ENCODE results near the gene PITHD1.
"Not testable (repeated sequence)": the region's sequence is repeated elsewhere in the genome, so short reads cannot be mapped to it uniquely, and the experiment has no call there.

- not testable (repeated sequence) for TF ChIP-seq CTCF (IDR thresholded peaks at IDR 0.05; ENCODE audit: low read depth, low read length, poor library complexity, severe bottlenecking); EZH2phosphoT487 (IDR thresholded peaks at IDR 0.05; ENCODE audit: borderline replicate concordance, low read length)
These were observed 4.9 kb downstream of the PITHD1 start for GRCh38 chr1:23783141-23783540.
